Choroid plexus epithelial cell (primary cell): Measurements from ENCODE around the gene MYL4.

Source experiments
- DNase-seq: peaks from one replicate; pipeline ENCODE4 v3.0.0-alpha.2; 2010; ENCODE audit warnings: low read depth
- H3K4me3 ChIP-seq: 2 replicates; pipeline ENCODE4 v1.5.1; 2011; ENCODE audit warnings: low read depth, mild to moderate bottlenecking, control low read depth, low read length, moderate library complexity
- CTCF ChIP-seq: conservative IDR thresholded peaks from 2 replicates; pipeline ENCODE4 v1.5.1; 2011; ENCODE audit warnings: low read depth, mild to moderate bottlenecking, control low read depth, inconsistent platforms, low read length, moderate library complexity

Gene MYL4

GRCh38 chr17:47273245-47273644 is 64.1 kb downstream of the MYL4 start:
- H3K4me3 ChIP-seq = no peak overlapping the region
- no peak for TF ChIP-seq CTCF
- no peak for DNase-seq
